ENCODE data around the gene MGAT3.

The MGAT3 gene

GRCh38 chr22:39524089-39524752 lies 67.4 kb downstream of the MGAT3 start:
- no peak overlapping the region for H3K27ac ChIP-seq (ENCODE audit: insufficient read depth, low read length, poor library complexity, severe bottlenecking)
- H3K27me3 ChIP-seq (replicated peaks; ENCODE audit: control insufficient read depth, insufficient read depth, low read length, poor library complexity, severe bottlenecking): no peaks in the 10 kb centered on the region
- H3K9me3 ChIP-seq (ENCODE audit: control insufficient read depth, low read length): no peaks in the 10 kb centered on the region
- DNase-seq: no peak
- no peak overlapping the region for H3K4me3 ChIP-seq (ENCODE audit: insufficient read depth, low read depth, low read length, poor library complexity, severe bottlenecking)
- peaks cover 65% of the 10 kb centered on the region for H3K4me1 ChIP-seq (ENCODE audit: control insufficient read depth, insufficient read depth, low read length, poor library complexity, severe bottlenecking)
- peaks cover 47% of the 10 kb centered on the region for H3K36me3 ChIP-seq (ENCODE audit: control insufficient read depth, insufficient read depth, low read length)

DNA sequence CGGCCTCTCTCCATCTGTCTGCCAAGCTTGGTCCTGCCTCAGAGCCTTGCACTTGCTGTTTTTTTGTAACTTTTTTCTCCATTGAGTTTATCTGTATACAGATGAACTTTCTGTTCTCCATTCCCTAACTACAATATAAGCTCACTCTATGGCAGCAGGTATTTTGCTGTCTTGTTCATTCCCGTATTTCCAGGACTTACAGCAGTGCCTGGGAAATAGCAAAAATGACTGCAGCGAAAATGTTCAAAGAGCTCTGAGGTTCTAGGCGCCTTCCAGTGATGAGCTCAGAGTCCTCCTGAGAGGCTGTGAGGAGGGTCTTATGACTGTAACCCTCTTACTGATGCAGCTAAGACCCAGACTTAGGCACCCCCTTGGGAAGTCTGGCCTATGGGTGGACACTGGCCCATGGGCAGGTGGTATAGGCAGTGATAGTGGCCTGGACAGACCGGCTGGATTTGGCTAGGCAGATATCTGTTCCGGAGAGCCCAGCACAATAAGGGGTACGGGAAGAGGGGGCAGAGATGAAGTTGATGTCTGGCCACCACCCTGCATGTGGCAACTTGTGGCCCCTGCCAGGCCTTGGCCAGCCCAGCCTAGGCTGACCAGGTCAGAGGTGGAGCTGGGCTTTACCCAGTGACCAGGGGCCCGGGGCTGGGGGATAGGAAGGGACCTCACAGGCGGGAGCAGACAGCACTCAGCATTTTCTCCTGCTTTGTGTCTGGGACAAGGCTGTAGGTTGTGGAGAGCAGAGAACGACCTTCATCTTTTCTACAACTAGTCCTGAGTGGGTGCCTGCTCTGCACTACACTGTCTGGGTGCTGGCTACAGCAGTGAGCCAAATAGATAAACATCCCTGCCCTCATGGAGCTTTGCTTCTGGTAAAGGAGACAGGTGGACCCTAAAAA lies 68.2 kb downstream of the MGAT3 start:
- Histone ChIP-seq H3K4me1 (ENCODE audit: control insufficient read depth, insufficient read depth, low read length, poor library complexity, severe bottlenecking) (peaks cover 67% of the 10 kb centered on the region), H3K27ac (ENCODE audit: insufficient read depth, low read length, poor library complexity, severe bottlenecking) (no peak overlapping the region), H3K36me3 (ENCODE audit: control insufficient read depth, insufficient read depth, low read length) (peaks cover 55% of the 10 kb centered on the region)

GRCh38 chr22:39525658-39525975 lies 68.8 kb downstream of the MGAT3 start:
- Histone ChIP-seq H3K9me3 (ENCODE audit: control insufficient read depth, low read length) (no peaks in the 10 kb centered on the region), H3K27me3 (replicated peaks; ENCODE audit: control insufficient read depth, insufficient read depth, low read length, poor library complexity, severe bottlenecking) (no peaks in the 10 kb centered on the region), H3K4me1 (ENCODE audit: control insufficient read depth, insufficient read depth, low read length, poor library complexity, severe bottlenecking) (peaks cover 73% of the 10 kb centered on the region), H3K36me3 (ENCODE audit: control insufficient read depth, insufficient read depth, low read length) (peaks cover 54% of the 10 kb centered on the region), H3K4me3 (ENCODE audit: insufficient read depth, low read depth, low read length, poor library complexity, severe bottlenecking) (no peak overlapping the region), H3K27ac (ENCODE audit: insufficient read depth, low read length, poor library complexity, severe bottlenecking) (no peak overlapping the region)
- no peak for DNase-seq

More for the DNA sequence above, 68.2 kb downstream of the MGAT3 start:
- H3K27me3 ChIP-seq (replicated peaks; ENCODE audit: control insufficient read depth, insufficient read depth, low read length, poor library complexity, severe bottlenecking): no peaks in the 10 kb centered on the region
- no peaks in the 10 kb centered on the region for H3K9me3 ChIP-seq (ENCODE audit: control insufficient read depth, low read length)
- H3K4me3 ChIP-seq (ENCODE audit: insufficient read depth, low read depth, low read length, poor library complexity, severe bottlenecking): no peak overlapping the region
- no peak for DNase-seq

GRCh38 chr22:39526736-39527171 lies 69.9 kb downstream of the MGAT3 start:
- H3K36me3 ChIP-seq (ENCODE audit: control insufficient read depth, insufficient read depth, low read length): peaks cover 47% of the 10 kb centered on the region
- peak overlapping the region; percentile 51 for H3K27ac ChIP-seq (ENCODE audit: insufficient read depth, low read length, poor library complexity, severe bottlenecking)
- H3K4me3 ChIP-seq (ENCODE audit: insufficient read depth, low read depth, low read length, poor library complexity, severe bottlenecking): no peak overlapping the region
- DNase-seq: peak in 2 of 3 donors; percentile 29 to 37
- H3K9me3 ChIP-seq (ENCODE audit: control insufficient read depth, low read length): no peaks in the 10 kb centered on the region
- H3K27me3 ChIP-seq (replicated peaks; ENCODE audit: control insufficient read depth, insufficient read depth, low read length, poor library complexity, severe bottlenecking): no peaks in the 10 kb centered on the region
- H3K4me1 ChIP-seq (ENCODE audit: control insufficient read depth, insufficient read depth, low read length, poor library complexity, severe bottlenecking): peaks cover 78% of the 10 kb centered on the region

DNA sequence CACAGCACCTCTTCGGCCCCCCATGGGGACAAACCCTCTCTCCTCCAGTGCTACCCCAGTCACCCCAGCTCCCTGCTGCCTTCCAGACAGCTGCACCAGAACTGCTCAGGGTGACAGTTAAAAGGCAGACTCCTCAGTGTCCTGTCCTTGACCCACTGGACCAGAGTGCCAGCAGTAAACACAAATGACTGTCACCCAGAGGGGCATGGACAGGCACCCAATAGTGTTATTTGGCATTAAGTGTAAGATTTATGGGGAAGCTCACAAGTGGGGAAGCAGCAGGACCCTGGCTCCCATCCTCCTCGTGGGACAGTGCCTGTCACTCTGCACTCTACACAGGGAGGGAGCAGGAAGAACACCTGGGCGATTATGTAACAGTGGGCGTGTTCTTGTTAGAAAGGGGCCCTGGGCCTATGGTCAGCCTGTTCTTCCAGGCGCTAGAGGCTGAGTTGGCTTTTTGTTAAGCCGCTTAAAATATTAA lies 70.7 kb downstream of the MGAT3 start:
- peaks cover 44% of the 10 kb centered on the region for H3K36me3 ChIP-seq (ENCODE audit: control insufficient read depth, insufficient read depth, low read length)
- H3K4me1 ChIP-seq (ENCODE audit: control insufficient read depth, insufficient read depth, low read length, poor library complexity, severe bottlenecking): peaks cover 77% of the 10 kb centered on the region
- no peaks in the 10 kb centered on the region for H3K9me3 ChIP-seq (ENCODE audit: control insufficient read depth, low read length)
- H3K27ac ChIP-seq (ENCODE audit: insufficient read depth, low read length, poor library complexity, severe bottlenecking): peak overlapping the region; percentile 51
- no peak for DNase-seq
- H3K27me3 ChIP-seq (replicated peaks; ENCODE audit: control insufficient read depth, insufficient read depth, low read length, poor library complexity, severe bottlenecking): no peaks in the 10 kb centered on the region
- H3K4me3 ChIP-seq (ENCODE audit: insufficient read depth, low read depth, low read length, poor library complexity, severe bottlenecking): no peak overlapping the region

DNA sequence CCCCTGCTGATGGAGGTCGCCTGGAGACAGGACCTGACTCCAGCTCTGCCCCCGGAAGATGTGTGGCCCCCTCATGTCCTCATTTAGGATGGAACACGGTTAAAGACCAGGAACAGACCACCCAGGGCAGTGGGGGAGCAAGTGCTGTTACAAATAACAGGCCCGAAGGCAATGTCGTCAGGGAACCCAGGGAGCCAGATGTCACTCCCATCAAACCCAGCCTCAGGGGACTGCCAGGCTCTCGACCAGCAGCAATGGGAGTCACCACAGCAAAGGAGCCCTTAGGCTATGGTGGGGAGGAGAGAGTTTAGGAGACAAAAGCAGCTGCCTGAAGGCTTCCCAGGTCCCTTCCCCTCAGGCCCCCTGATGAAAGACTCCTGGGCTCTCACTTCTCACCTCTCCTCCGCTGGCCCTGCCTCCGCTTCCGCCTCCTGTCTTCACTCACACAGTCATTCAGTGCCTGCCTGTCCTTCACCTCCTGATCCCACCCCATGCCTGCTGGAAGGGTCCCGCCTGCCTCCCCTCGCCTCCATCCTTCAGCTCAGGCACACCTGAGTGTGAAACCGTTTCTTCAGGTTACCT lies 71.4 kb downstream of the MGAT3 start:
- no peak for DNase-seq
- H3K9me3 ChIP-seq (ENCODE audit: control insufficient read depth, low read length): no peaks in the 10 kb centered on the region
- peaks cover 70% of the 10 kb centered on the region for H3K4me1 ChIP-seq (ENCODE audit: control insufficient read depth, insufficient read depth, low read length, poor library complexity, severe bottlenecking)
- H3K27me3 ChIP-seq (replicated peaks; ENCODE audit: control insufficient read depth, insufficient read depth, low read length, poor library complexity, severe bottlenecking): no peaks in the 10 kb centered on the region
- peak overlapping the region; percentile 51 for H3K27ac ChIP-seq (ENCODE audit: insufficient read depth, low read length, poor library complexity, severe bottlenecking)
- no peak overlapping the region for H3K4me3 ChIP-seq (ENCODE audit: insufficient read depth, low read depth, low read length, poor library complexity, severe bottlenecking)
- peaks cover 39% of the 10 kb centered on the region for H3K36me3 ChIP-seq (ENCODE audit: control insufficient read depth, insufficient read depth, low read length)

DNA sequence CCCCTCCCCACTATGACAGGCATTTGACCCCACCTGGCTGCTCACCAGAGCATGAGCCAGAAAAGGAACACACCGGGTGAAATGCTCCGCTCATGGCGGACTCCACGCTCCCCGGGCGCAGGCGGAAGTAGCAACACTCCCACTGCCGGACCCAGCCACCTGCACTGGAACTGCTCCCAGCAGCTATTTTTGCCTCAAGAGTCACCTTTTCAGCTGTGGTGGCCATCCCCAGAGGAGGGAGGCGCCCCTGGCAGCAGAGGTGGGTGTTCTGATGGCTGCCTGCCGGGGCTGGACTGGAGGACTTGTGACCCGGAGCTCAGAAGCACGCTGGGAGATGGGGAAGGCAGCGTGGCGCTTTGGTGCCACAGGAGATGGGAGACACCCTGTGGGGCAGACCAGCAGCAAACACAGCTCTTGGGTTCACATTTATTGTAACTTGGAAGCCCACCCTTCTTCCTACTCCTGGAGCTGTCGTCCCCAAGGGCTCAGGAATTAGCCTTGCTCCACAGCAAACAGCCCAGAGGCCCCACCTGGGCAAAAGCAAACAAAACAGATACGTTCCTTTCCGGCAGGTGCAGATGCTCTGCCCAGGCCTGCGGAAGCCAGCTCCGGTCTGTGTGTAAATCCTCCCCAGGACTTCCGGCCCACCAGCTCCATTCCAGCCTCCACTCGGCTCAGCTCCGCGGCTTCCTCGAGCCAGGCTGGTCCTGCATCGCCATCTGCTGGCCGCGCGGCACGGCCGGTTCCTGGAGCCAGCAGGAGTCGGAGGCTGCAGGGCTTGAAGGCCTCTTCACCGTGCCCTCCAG lies 72.1 kb downstream of the MGAT3 start:
- H3K27me3 ChIP-seq (replicated peaks; ENCODE audit: control insufficient read depth, insufficient read depth, low read length, poor library complexity, severe bottlenecking): no peaks in the 10 kb centered on the region
- peaks cover 67% of the 10 kb centered on the region for H3K4me1 ChIP-seq (ENCODE audit: control insufficient read depth, insufficient read depth, low read length, poor library complexity, severe bottlenecking)
- H3K27ac ChIP-seq (ENCODE audit: insufficient read depth, low read length, poor library complexity, severe bottlenecking): peak overlapping the region; percentile 47
- peak overlapping the region; percentile 18 for H3K4me3 ChIP-seq (ENCODE audit: insufficient read depth, low read depth, low read length, poor library complexity, severe bottlenecking)
- peaks cover 35% of the 10 kb centered on the region for H3K36me3 ChIP-seq (ENCODE audit: control insufficient read depth, insufficient read depth, low read length)
- no peaks in the 10 kb centered on the region for H3K9me3 ChIP-seq (ENCODE audit: control insufficient read depth, low read length)
- peak; percentile 83 to 88 (median 85) for DNase-seq

DNA sequence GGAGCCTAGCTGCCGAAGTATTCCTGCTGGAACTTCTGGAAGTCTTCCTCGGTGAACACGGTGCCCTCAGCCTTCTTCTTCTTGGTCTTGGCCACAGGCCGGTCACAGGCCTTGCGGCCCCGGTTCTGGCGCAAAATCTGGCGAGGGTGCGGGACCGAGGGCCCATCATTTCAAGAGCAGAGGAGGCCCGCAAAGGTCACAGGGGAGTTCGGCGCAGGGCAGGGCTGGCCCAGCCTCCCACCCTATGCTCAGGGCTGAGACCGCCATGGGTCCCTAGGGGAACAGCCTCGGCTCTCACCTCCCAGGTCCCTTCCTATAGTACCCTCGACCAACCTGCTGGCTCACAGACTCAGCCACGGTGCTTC lies 72.7 kb downstream of the MGAT3 start:
- Histone ChIP-seq H3K9me3 (ENCODE audit: control insufficient read depth, low read length) (no peaks in the 10 kb centered on the region), H3K4me3 (ENCODE audit: insufficient read depth, low read depth, low read length, poor library complexity, severe bottlenecking) (no peak overlapping the region), H3K4me1 (ENCODE audit: control insufficient read depth, insufficient read depth, low read length, poor library complexity, severe bottlenecking) (peaks cover 62% of the 10 kb centered on the region), H3K27ac (ENCODE audit: insufficient read depth, low read length, poor library complexity, severe bottlenecking) (peak overlapping the region; percentile 47), H3K36me3 (ENCODE audit: control insufficient read depth, insufficient read depth, low read length) (peaks cover 30% of the 10 kb centered on the region), H3K27me3 (replicated peaks; ENCODE audit: control insufficient read depth, insufficient read depth, low read length, poor library complexity, severe bottlenecking) (no peaks in the 10 kb centered on the region)
- no peak for DNase-seq

GRCh38 chr22:39530116-39530515 lies 73.3 kb downstream of the MGAT3 start:
- H3K27ac ChIP-seq (ENCODE audit: insufficient read depth, low read length, poor library complexity, severe bottlenecking): no peak overlapping the region
- H3K9me3 ChIP-seq (ENCODE audit: control insufficient read depth, low read length): no peaks in the 10 kb centered on the region
- H3K27me3 ChIP-seq (replicated peaks; ENCODE audit: control insufficient read depth, insufficient read depth, low read length, poor library complexity, severe bottlenecking): no peaks in the 10 kb centered on the region
- H3K4me1 ChIP-seq (ENCODE audit: control insufficient read depth, insufficient read depth, low read length, poor library complexity, severe bottlenecking): peaks cover 59% of the 10 kb centered on the region
- no peak for DNase-seq
- peaks cover 23% of the 10 kb centered on the region for H3K36me3 ChIP-seq (ENCODE audit: control insufficient read depth, insufficient read depth, low read length)
- no peak overlapping the region for H3K4me3 ChIP-seq (ENCODE audit: insufficient read depth, low read depth, low read length, poor library complexity, severe bottlenecking)
